Fibroblast of lung (primary cell): ENCODE data around the gene C19orf67. TPM values are rescaled to one million over a fixed set of nuclear protein-coding genes. Genes with fewer than 3 reads are reported as not detected.

ENCODE experiments used
- DNase-seq, 2 donors: peaks; one replicate each; pipeline versions ENCODE4 v3.0.0 to v3.0.0-alpha.2; 2010; ENCODE audit warnings: low read depth in 2 of 2
- H2AFZ ChIP-seq: 2 replicates; pipeline ENCODE4 v1.5.1; 2012; ENCODE audit warnings: low read length, control low read depth, inconsistent platforms
- H3K27ac ChIP-seq: 2 replicates; pipeline ENCODE4 v1.5.1; 2011; ENCODE audit warnings: low read length, control low read depth; ENCODE audit not compliant: insufficient read depth
- H3K27me3 ChIP-seq: 2 replicates; pipeline ENCODE4 v1.5.1; 2011; ENCODE audit warnings: mild to moderate bottlenecking, low read length; ENCODE audit not compliant: control insufficient read depth, insufficient read depth
- H3K36me3 ChIP-seq: 2 replicates; pipeline ENCODE4 v1.5.1; 2011; ENCODE audit warnings: low read length; ENCODE audit not compliant: control insufficient read depth, insufficient read depth
- H3K4me1 ChIP-seq: 2 replicates; pipeline ENCODE4 v1.5.1; 2011; ENCODE audit warnings: low read length; ENCODE audit not compliant: control insufficient read depth, insufficient read depth; ENCODE audit errors: extremely low read depth
- H3K4me2 ChIP-seq: 2 replicates; pipeline ENCODE4 v1.5.1; 2011; ENCODE audit warnings: low read length, control low read depth; ENCODE audit not compliant: insufficient read depth; ENCODE audit errors: extremely low read depth
- H3K4me3 ChIP-seq, 4 experiments: fragments of 200-600 bp in 1 of 4; sonication (generic) in 1 of 4; replicated peaks in 1 of 4; 2 replicates each; pipeline ENCODE4 v1.5.1; 2011 to 2016; ENCODE audit warnings: low read length in 4 of 4, low read depth in 3 of 4, mild to moderate bottlenecking in 3 of 4, control low read depth in 2 of 4, inconsistent platforms in 1 of 4, mixed read lengths in 1 of 4; ENCODE audit not compliant: insufficient read depth in 1 of 4; ENCODE audit errors: control extremely low read depth in 1 of 4
- H3K79me2 ChIP-seq: 2 replicates; pipeline ENCODE4 v1.5.1; 2012; ENCODE audit warnings: mild to moderate bottlenecking, low read length, inconsistent platforms; ENCODE audit not compliant: control insufficient read depth, insufficient read depth
- H3K9ac ChIP-seq: 2 replicates; pipeline ENCODE4 v1.5.1; 2011; ENCODE audit warnings: mild to moderate bottlenecking, low read length, control low read depth; ENCODE audit not compliant: insufficient read depth
- H3K9me3 ChIP-seq: 2 replicates; pipeline ENCODE4 v1.5.1; 2012; ENCODE audit warnings: low read depth, low read length; ENCODE audit not compliant: control insufficient read depth, insufficient read depth
- H4K20me1 ChIP-seq: 2 replicates; pipeline ENCODE4 v1.5.1; 2011; ENCODE audit warnings: low read length; ENCODE audit not compliant: control insufficient read depth, insufficient read depth; ENCODE audit errors: extremely low read depth
- CTCF ChIP-seq, 2 donors: IDR thresholded peaks in 1 of 2; conservative IDR thresholded peaks in 1 of 2; 1 replicate in 1 of 2; 2 replicates in 1 of 2; pipeline ENCODE4 v1.5.1; 2011 to 2012; ENCODE audit warnings: low read length in 2 of 2, control low read depth in 1 of 2, inconsistent platforms in 1 of 2, low read depth in 1 of 2, mild to moderate bottlenecking in 1 of 2
- EZH2 ChIP-seq: IDR thresholded peaks from 2 replicates; pipeline ENCODE4 v1.5.1; 2012; ENCODE audit warnings: low read length, control low read depth, mild to moderate bottlenecking; ENCODE audit errors: missing control alignments
- polyA plus RNA-seq, 2 donors: library from polyadenylated mRNA; depleted of rRNA in 1 of 2; stranded (reverse) in 1 of 2; unstranded in 1 of 2; fragments of >200 nt; gene quantifications; 2 replicates each; pipeline ENCODE4 v1.2.1, GENCODE V29; 2011 to 2012; ENCODE audit warnings: missing spikeins in 1 of 2
- total RNA-seq: library from RNA; depleted of rRNA; stranded (reverse); fragments of >200 nt; gene quantifications from 2 replicates; pipeline ENCODE4 v1.2.1, GENCODE V29; 2014

C19orf67 gene
- total and polyA plus RNA-seq, 2 donors (not counting 1 experiment from before 2014, with no cell fraction given), result not detected

- Histone ChIP-seq H2AFZ (peak overlapping the region; percentile 50), H3K27ac (peak overlapping the region; percentile 47), H3K36me3 (no peaks in the 10 kb centered on the region), H3K4me1 (peaks cover 7% of the 10 kb centered on the region), H3K79me2 (no peaks in the 10 kb centered on the region), H3K27me3 (no peaks in the 10 kb centered on the region), H4K20me1 (no peaks in the 10 kb centered on the region), H3K9me3 (no peaks in the 10 kb centered on the region), H3K9ac (peak overlapping the region; percentile 36), H3K4me3 (peak overlapping the region; percentile 68 to 85 (median 78)), H3K4me2 (peak overlapping the region; percentile 86)
- DNase-seq, result no peak
- TF ChIP-seq CTCF (conservative IDR thresholded peaks at IDR 0.05 in 1 of 2, IDR thresholded peaks at IDR 0.05 in 1 of 2; ENCODE audit: low read depth in 1 of 2, low read length in 2 of 2), result no peak
- no peak for TF ChIP-seq EZH2
These were observed 11.4 kb downstream of the C19orf67 start for GRCh38 chr19:14073925-14074838.

- Histone ChIP-seq H3K27me3 (no peaks in the 10 kb centered on the region), H3K9me3 (no peaks in the 10 kb centered on the region), H3K4me3 (peak overlapping the region; percentile 68 to 85 (median 78)), H3K4me2 (peak overlapping the region; percentile 86), H3K9ac (peak overlapping the region; percentile 36), H3K36me3 (no peaks in the 10 kb centered on the region), H3K79me2 (no peaks in the 10 kb centered on the region), H2AFZ (peak overlapping the region; percentile 50), H3K27ac (peak overlapping the region; percentile 47), H3K4me1 (peaks cover 7% of the 10 kb centered on the region), H4K20me1 (no peaks in the 10 kb centered on the region)
- peak; percentile 78 to 83 for DNase-seq
- no peak for TF ChIP-seq EZH2
- TF ChIP-seq CTCF (conservative IDR thresholded peaks at IDR 0.05 in 1 of 2, IDR thresholded peaks at IDR 0.05 in 1 of 2; ENCODE audit: low read depth in 1 of 2, low read length in 2 of 2), result peak in 1 of 2 donors; percentile 13
These were observed 12.2 kb downstream of the C19orf67 start for GRCh38 chr19:14073261-14073924.
